NB4 (cell line): ENCODE results near the gene MAFG.

ENCODE experiments used
- TF ChIP-seq, protein P1 (sequence below): IDR thresholded peaks from 2 replicates; pipeline ENCODE4 v1.6.1; 2011; ENCODE audit warnings: low read depth, low read length
- TF ChIP-seq, protein P2 (sequence below): IDR thresholded peaks from one replicate; pipeline ENCODE4 v1.5.1; 2012; ENCODE audit warnings: low read depth, low read length

DNA sequence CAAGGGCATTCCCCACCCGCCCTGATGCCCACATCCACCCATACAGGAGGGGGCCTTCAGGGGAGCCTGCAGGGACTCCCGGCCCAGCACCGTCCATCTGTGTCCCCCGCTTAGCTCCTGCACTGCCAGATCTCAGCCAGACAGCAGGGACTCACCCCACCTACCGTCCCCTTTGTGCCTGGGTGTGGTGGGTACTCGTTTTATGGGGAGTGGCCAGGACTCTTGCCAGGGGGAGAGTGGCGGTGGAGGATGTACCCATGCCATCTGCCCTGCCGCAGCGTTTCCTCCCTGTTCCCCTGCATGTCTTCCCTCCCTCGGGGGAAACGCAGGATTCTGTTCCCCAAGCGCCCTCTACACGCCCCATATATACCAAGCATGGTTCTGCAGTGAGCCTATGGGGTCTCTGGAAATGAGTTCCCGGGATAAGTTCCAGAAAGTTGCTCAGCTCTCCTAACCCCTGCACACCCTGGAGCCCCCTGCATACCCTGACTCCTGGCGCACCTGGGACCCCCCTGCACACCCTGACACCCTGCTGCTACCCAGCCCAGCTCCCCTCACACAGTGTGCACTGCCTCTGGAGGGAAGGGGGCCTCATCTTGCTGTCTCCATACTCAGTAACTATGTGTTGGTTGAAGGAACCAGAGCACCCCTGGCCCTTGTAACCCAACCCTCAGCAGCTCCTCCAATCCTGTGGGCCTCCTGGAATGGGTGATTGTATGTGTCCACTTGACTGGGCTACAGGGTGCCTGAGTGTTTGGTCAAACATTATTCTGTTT, 4.2 kb upstream of the MAFG start:
- TF ChIP-seq, protein P1, sequence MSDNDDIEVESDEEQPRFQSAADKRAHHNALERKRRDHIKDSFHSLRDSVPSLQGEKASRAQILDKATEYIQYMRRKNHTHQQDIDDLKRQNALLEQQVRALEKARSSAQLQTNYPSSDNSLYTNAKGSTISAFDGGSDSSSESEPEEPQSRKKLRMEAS = no peak
- TF ChIP-seq, protein P2, sequence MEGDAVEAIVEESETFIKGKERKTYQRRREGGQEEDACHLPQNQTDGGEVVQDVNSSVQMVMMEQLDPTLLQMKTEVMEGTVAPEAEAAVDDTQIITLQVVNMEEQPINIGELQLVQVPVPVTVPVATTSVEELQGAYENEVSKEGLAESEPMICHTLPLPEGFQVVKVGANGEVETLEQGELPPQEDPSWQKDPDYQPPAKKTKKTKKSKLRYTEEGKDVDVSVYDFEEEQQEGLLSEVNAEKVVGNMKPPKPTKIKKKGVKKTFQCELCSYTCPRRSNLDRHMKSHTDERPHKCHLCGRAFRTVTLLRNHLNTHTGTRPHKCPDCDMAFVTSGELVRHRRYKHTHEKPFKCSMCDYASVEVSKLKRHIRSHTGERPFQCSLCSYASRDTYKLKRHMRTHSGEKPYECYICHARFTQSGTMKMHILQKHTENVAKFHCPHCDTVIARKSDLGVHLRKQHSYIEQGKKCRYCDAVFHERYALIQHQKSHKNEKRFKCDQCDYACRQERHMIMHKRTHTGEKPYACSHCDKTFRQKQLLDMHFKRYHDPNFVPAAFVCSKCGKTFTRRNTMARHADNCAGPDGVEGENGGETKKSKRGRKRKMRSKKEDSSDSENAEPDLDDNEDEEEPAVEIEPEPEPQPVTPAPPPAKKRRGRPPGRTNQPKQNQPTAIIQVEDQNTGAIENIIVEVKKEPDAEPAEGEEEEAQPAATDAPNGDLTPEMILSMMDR = no peak
